Measurements from ENCODE around the gene SNTG2.

GRCh38 chr2:1314254-1314653 lies 363.6 kb downstream of the SNTG2 start:
- TF ChIP-seq CTCF (IDR thresholded peaks at IDR 0.05) (no peak), POLR2A (IDR thresholded peaks at IDR 0.05) (no peak)
